ENCODE data around the gene PPP4C. TPM values are rescaled to one million over a fixed set of nuclear protein-coding genes. Genes with fewer than 3 reads are reported as not detected.

Gene PPP4C
- total RNA-seq, 1 donor, result 178 TPM

DNA sequence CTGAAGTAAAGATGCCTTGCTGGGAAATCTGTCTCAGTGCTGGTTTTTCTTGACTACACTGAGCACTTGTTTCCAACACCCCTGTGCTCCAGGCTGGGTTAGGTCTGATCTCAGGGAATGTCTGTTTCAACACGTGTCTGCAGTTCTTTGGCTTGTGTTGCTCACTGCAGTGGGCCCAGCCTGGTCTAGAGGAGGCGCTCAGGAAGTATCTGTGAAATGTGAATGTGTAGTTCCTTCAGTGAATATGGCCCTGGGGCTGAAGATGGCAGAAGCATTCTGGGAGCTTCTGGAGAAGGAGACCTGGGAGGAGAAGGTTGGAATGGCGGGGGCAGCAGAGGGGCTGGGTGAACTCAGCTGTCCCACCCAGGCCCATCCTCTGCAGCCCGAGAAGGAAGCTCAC lies 28.3 kb downstream of the PPP4C start:
- Histone ChIP-seq H3K4me2 (ENCODE audit: insufficient read depth, low read length) (no peak overlapping the region), H2AFZ (ENCODE audit: low read length) (no peak overlapping the region), H3K36me3 (ENCODE audit: insufficient read depth, low read length) (peaks cover 27% of the 10 kb centered on the region), H3K27me3 (ENCODE audit: insufficient read depth, low read length) (no peaks in the 10 kb centered on the region), H3K79me2 (ENCODE audit: insufficient read depth, low read length) (no peaks in the 10 kb centered on the region), H3K9me3 (ENCODE audit: low read depth, low read length) (no peaks in the 10 kb centered on the region), H4K20me1 (ENCODE audit: insufficient read depth, low read length) (no peaks in the 10 kb centered on the region), H3K27ac (ENCODE audit: low read depth, low read length) (no peak overlapping the region), H3K4me1 (ENCODE audit: insufficient read depth, low read length) (no peaks in the 10 kb centered on the region), H3K4me3 (ENCODE audit: insufficient read depth, low read length) (no peak overlapping the region)
- TF ChIP-seq, protein P1, sequence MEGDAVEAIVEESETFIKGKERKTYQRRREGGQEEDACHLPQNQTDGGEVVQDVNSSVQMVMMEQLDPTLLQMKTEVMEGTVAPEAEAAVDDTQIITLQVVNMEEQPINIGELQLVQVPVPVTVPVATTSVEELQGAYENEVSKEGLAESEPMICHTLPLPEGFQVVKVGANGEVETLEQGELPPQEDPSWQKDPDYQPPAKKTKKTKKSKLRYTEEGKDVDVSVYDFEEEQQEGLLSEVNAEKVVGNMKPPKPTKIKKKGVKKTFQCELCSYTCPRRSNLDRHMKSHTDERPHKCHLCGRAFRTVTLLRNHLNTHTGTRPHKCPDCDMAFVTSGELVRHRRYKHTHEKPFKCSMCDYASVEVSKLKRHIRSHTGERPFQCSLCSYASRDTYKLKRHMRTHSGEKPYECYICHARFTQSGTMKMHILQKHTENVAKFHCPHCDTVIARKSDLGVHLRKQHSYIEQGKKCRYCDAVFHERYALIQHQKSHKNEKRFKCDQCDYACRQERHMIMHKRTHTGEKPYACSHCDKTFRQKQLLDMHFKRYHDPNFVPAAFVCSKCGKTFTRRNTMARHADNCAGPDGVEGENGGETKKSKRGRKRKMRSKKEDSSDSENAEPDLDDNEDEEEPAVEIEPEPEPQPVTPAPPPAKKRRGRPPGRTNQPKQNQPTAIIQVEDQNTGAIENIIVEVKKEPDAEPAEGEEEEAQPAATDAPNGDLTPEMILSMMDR (IDR thresholded peaks at IDR 0.05; ENCODE audit: extremely low read depth, low read depth, low read length), result no peak
- DNase-seq (ENCODE audit: insufficient read length, low spot score, missing footprints), result no peak

DNA sequence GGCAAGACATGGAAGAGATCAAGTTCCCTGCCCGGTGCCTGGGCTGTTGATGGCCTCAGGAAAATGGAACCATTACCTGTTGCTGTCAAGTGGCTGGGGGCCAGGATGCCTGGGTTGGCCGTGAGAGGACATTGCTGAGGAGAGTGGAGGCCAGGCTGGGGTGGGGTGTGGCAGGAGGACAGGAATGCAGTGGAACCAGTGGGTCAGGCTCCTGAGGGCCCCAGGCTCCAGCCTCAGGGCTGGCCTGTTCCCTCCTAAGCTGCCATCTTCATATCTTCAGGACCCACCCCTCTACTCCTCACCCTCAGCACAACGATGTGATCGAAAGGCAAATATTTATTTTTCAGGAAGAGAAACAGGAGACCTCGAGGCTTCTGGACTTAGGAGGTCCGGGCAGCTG lies 28.7 kb downstream of the PPP4C start:
- Histone ChIP-seq H3K27me3 (ENCODE audit: insufficient read depth, low read length) (no peaks in the 10 kb centered on the region), H3K4me3 (ENCODE audit: insufficient read depth, low read length) (no peak overlapping the region), H3K4me1 (ENCODE audit: insufficient read depth, low read length) (no peaks in the 10 kb centered on the region), H2AFZ (ENCODE audit: low read length) (no peak overlapping the region), H3K36me3 (ENCODE audit: insufficient read depth, low read length) (peaks cover 27% of the 10 kb centered on the region), H3K79me2 (ENCODE audit: insufficient read depth, low read length) (no peaks in the 10 kb centered on the region), H4K20me1 (ENCODE audit: insufficient read depth, low read length) (no peaks in the 10 kb centered on the region), H3K9me3 (ENCODE audit: low read depth, low read length) (no peaks in the 10 kb centered on the region), H3K4me2 (ENCODE audit: insufficient read depth, low read length) (no peak overlapping the region), H3K27ac (ENCODE audit: low read depth, low read length) (no peak overlapping the region)
- TF ChIP-seq, protein P1 (IDR thresholded peaks at IDR 0.05; ENCODE audit: extremely low read depth, low read depth, low read length), result no peak
- peak; percentile 21 for DNase-seq (ENCODE audit: insufficient read length, low spot score, missing footprints)

DNA sequence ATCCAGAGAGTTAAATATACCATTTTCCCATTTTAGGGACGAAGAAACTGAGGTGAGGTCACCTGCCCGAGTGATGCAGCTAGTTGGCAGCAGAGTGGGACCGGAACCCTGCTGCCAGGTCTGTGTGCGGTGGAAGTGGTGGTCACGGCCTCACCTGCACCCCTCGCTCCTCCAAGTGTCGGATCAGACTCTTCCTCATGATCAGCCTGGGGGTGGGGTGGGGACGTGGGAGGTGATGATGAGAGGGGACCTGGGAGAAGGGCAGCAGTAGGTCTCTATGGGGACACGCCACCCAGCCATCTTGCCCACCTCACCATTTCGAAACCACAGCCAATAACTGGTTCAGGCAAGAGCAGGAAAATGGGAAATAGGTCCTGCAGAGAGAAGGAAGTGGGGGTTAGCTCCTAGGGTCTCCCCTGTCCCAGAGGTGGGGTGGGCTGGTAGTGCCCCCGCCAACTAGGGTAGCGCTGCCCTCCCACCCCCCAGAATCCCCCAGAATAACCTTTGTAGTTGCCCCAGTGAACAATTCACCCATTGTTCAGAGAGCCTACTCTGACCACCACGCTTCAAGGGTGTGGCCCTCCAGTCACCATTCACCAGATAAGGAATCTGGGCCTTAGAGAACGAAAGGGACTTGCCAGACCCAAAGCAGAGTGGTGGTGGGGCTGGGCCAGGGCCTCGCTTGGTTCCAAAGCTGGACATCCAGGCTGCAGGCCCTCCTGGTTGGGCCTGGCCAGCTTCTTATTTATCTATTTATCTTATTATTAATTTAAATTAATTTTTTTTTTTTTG lies 32.5 kb downstream of the PPP4C start:
- DNase-seq (ENCODE audit: insufficient read length, low spot score, missing footprints), result no peak
- Histone ChIP-seq H3K9me3 (ENCODE audit: low read depth, low read length) (no peaks in the 10 kb centered on the region), H3K79me2 (ENCODE audit: insufficient read depth, low read length) (no peaks in the 10 kb centered on the region), H2AFZ (ENCODE audit: low read length) (no peak overlapping the region), H3K4me2 (ENCODE audit: insufficient read depth, low read length) (no peak overlapping the region), H3K4me1 (ENCODE audit: insufficient read depth, low read length) (peaks cover under 1% of the 10 kb centered on the region), H3K27me3 (ENCODE audit: insufficient read depth, low read length) (no peaks in the 10 kb centered on the region), H4K20me1 (ENCODE audit: insufficient read depth, low read length) (no peaks in the 10 kb centered on the region), H3K4me3 (ENCODE audit: insufficient read depth, low read length) (no peak overlapping the region), H3K27ac (ENCODE audit: low read depth, low read length) (no peak overlapping the region), H3K36me3 (ENCODE audit: insufficient read depth, low read length) (peaks cover 49% of the 10 kb centered on the region)
- TF ChIP-seq, protein P1 (IDR thresholded peaks at IDR 0.05; ENCODE audit: extremely low read depth, low read depth, low read length), result no peak

DNA sequence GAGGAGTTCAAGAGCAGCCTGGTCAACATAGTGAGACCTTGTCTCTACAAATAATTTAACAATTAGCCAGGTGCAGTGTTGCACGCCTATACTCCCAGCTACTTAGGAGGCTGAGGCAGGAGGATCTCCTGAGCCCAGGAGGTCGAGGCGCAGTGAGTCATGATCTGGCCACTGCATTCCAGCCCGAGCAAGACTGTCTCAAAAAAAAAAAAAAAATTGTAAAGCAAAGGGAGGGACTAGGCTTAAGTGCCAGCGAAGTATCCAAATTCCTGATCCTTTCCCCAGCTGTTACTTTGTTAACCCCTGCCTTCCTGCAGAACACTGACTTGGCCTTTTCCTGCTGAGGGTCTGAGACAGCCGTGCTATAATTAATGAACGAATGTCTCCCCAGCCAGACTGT lies 34.9 kb downstream of the PPP4C start:
- Histone ChIP-seq H3K4me2 (ENCODE audit: insufficient read depth, low read length) (no peak overlapping the region), H3K79me2 (ENCODE audit: insufficient read depth, low read length) (no peaks in the 10 kb centered on the region), H3K27ac (ENCODE audit: low read depth, low read length) (no peak overlapping the region), H3K27me3 (ENCODE audit: insufficient read depth, low read length) (no peaks in the 10 kb centered on the region), H2AFZ (ENCODE audit: low read length) (no peak overlapping the region), H3K4me1 (ENCODE audit: insufficient read depth, low read length) (peaks cover 6% of the 10 kb centered on the region), H3K36me3 (ENCODE audit: insufficient read depth, low read length) (peaks cover 48% of the 10 kb centered on the region), H4K20me1 (ENCODE audit: insufficient read depth, low read length) (no peaks in the 10 kb centered on the region), H3K9me3 (ENCODE audit: low read depth, low read length) (no peaks in the 10 kb centered on the region), H3K4me3 (ENCODE audit: insufficient read depth, low read length) (no peak overlapping the region)
- no peak for DNase-seq (ENCODE audit: insufficient read length, low spot score, missing footprints)
- TF ChIP-seq, protein P1 (IDR thresholded peaks at IDR 0.05; ENCODE audit: extremely low read depth, low read depth, low read length), result no peak
